NCI-H2196 (cell line): ENCODE measurements around the gene LGALS9.
"Not testable (repeated sequence)": the region's sequence is repeated elsewhere in the genome, so short reads cannot be mapped to it uniquely, and the experiment has no call there.

Experiments used
- DNase-seq: peaks from one replicate; lab custom pipeline; 2025; ENCODE audit not compliant: unreplicated experiment; lab: John Stamatoyannopoulos, UW

LGALS9 gene

GRCh38 chr17:27651411-27652345 lies 20.7 kb downstream of the LGALS9 start:
- peak; percentile 14 for DNase-seq

GRCh38 chr17:27653449-27653971 lies 22.5 kb downstream of the LGALS9 start:
- not testable (repeated sequence) for DNase-seq

GRCh38 chr17:27654136-27654535 lies 23.1 kb downstream of the LGALS9 start:
- DNase-seq = no peak

- DNase-seq = peak; percentile 43
Observed at GRCh38 chr17:27654654-27655524, 23.9 kb downstream of the LGALS9 start.

GRCh38 chr17:27655525-27656111 lies 24.6 kb downstream of the LGALS9 start:
- not testable (repeated sequence) for DNase-seq

- DNase-seq = not testable (repeated sequence)
Observed at GRCh38 chr17:27656620-27657019, 25.6 kb downstream of the LGALS9 start.

GRCh38 chr17:27657620-27658019 lies 26.6 kb downstream of the LGALS9 start:
- no peak for DNase-seq

- DNase-seq = no peak
Observed at GRCh38 chr17:27659683-27660082, 28.7 kb downstream of the LGALS9 start.

- no peak for DNase-seq
Observed at GRCh38 chr17:27660436-27660835, 29.4 kb downstream of the LGALS9 start.

- no peak for DNase-seq
Observed at GRCh38 chr17:27663936-27664605, 33.1 kb downstream of the LGALS9 start.

- no peak for DNase-seq
Observed at GRCh38 chr17:27664606-27664965, 33.6 kb downstream of the LGALS9 start.

- DNase-seq = no peak
Observed at GRCh38 chr17:27665549-27665948, 34.6 kb downstream of the LGALS9 start.

GRCh38 chr17:27666270-27666669 lies 35.3 kb downstream of the LGALS9 start:
- not testable (repeated sequence) for DNase-seq

- no peak for DNase-seq
Observed at GRCh38 chr17:27666831-27667560, 36.0 kb downstream of the LGALS9 start.

GRCh38 chr17:27667656-27668487 lies 36.9 kb downstream of the LGALS9 start:
- no peak for DNase-seq

- DNase-seq = no peak
Observed at GRCh38 chr17:27668488-27668823, 37.5 kb downstream of the LGALS9 start.

GRCh38 chr17:27669136-27669535 lies 38.1 kb downstream of the LGALS9 start:
- no peak for DNase-seq

- no peak for DNase-seq
Observed at GRCh38 chr17:27669850-27670249, 38.9 kb downstream of the LGALS9 start.
